Measurements from ENCODE around the gene GRHL3.
"Not testable (repeated sequence)": the region's sequence is repeated elsewhere in the genome, so short reads cannot be mapped to it uniquely, and the experiment has no call there.

The GRHL3 gene

GRCh38 chr1:24285231-24285630, 33.9 kb upstream of the GRHL3 start:
- no peaks in the 10 kb centered on the region for H3F3A ChIP-seq (ENCODE audit: insufficient read depth, low read length)
- no peaks in the 10 kb centered on the region for H3K9me3 ChIP-seq (ENCODE audit: low read length)
- H3K9ac ChIP-seq (ENCODE audit: low read length), result no peak overlapping the region
- no peaks in the 10 kb centered on the region for H3K9me2 ChIP-seq (ENCODE audit: low read depth, low read length)
- no peak overlapping the region for H2AFZ ChIP-seq (ENCODE audit: low read length)
- no peak overlapping the region for H3K27ac ChIP-seq (ENCODE audit: low read depth, low read length, poor library complexity, severe bottlenecking)
- no peaks in the 10 kb centered on the region for H4K20me1 ChIP-seq (ENCODE audit: insufficient read depth, low read length)
- H3K79me2 ChIP-seq (ENCODE audit: insufficient read depth, low read length), result no peaks in the 10 kb centered on the region
- no peak overlapping the region for H3K4me2 ChIP-seq (ENCODE audit: low read length)
- no peak overlapping the region for H3K4me3 ChIP-seq (ENCODE audit: low read depth, low read length, poor library complexity, severe bottlenecking)
- no peak for TF ChIP-seq CTCF (IDR thresholded peaks at IDR 0.05; ENCODE audit: low read length)
- no peak for TF ChIP-seq EZH2 (IDR thresholded peaks at IDR 0.05; ENCODE audit: borderline replicate concordance, low read length)
- H3K36me3 ChIP-seq (ENCODE audit: insufficient read depth, low read length), result no peaks in the 10 kb centered on the region
- no peaks in the 10 kb centered on the region for H3K4me1 ChIP-seq (ENCODE audit: insufficient read depth, low read length, severe bottlenecking)
- no peaks in the 10 kb centered on the region; the same call in 1 of the 2 replicates for H3K27me3 ChIP-seq (ENCODE audit: insufficient read depth, low read length)

- H3K4me3 ChIP-seq (ENCODE audit: low read depth, low read length, poor library complexity, severe bottlenecking), result no peak overlapping the region
- TF ChIP-seq CTCF (IDR thresholded peaks at IDR 0.05; ENCODE audit: low read length), result no peak
- no peak for TF ChIP-seq EZH2 (IDR thresholded peaks at IDR 0.05; ENCODE audit: borderline replicate concordance, low read length)
- no peaks in the 10 kb centered on the region for H4K20me1 ChIP-seq (ENCODE audit: insufficient read depth, low read length)
- no peak overlapping the region for H3K9ac ChIP-seq (ENCODE audit: low read length)
- H3K36me3 ChIP-seq (ENCODE audit: insufficient read depth, low read length), result no peaks in the 10 kb centered on the region
- H2AFZ ChIP-seq (ENCODE audit: low read length), result no peak overlapping the region
- no peaks in the 10 kb centered on the region for H3K9me3 ChIP-seq (ENCODE audit: low read length)
- no peaks in the 10 kb centered on the region; the same call in 1 of the 2 replicates for H3K27me3 ChIP-seq (ENCODE audit: insufficient read depth, low read length)
- no peaks in the 10 kb centered on the region for H3K9me2 ChIP-seq (ENCODE audit: low read depth, low read length)
- H3K79me2 ChIP-seq (ENCODE audit: insufficient read depth, low read length), result no peaks in the 10 kb centered on the region
- H3K27ac ChIP-seq (ENCODE audit: low read depth, low read length, poor library complexity, severe bottlenecking), result no peak overlapping the region
- no peak overlapping the region for H3K4me2 ChIP-seq (ENCODE audit: low read length)
- H3K4me1 ChIP-seq (ENCODE audit: insufficient read depth, low read length, severe bottlenecking), result no peaks in the 10 kb centered on the region
- no peaks in the 10 kb centered on the region for H3F3A ChIP-seq (ENCODE audit: insufficient read depth, low read length)
Observed at GRCh38 chr1:24286246-24287010, 32.7 kb upstream of the GRHL3 start.

GRCh38 chr1:24287779-24288178, 31.4 kb upstream of the GRHL3 start:
- not testable (repeated sequence) for H3K9ac ChIP-seq (ENCODE audit: low read length); H3K27me3 ChIP-seq (ENCODE audit: insufficient read depth, low read length); H4K20me1 ChIP-seq (ENCODE audit: insufficient read depth, low read length); H3K36me3 ChIP-seq (ENCODE audit: insufficient read depth, low read length); H3K4me2 ChIP-seq (ENCODE audit: low read length); H3K9me3 ChIP-seq (ENCODE audit: low read length); H3K27ac ChIP-seq (ENCODE audit: low read depth, low read length, poor library complexity, severe bottlenecking); H3F3A ChIP-seq (ENCODE audit: insufficient read depth, low read length); H3K79me2 ChIP-seq (ENCODE audit: insufficient read depth, low read length); H3K4me3 ChIP-seq (ENCODE audit: low read depth, low read length, poor library complexity, severe bottlenecking); H2AFZ ChIP-seq (ENCODE audit: low read length); H3K9me2 ChIP-seq (ENCODE audit: low read depth, low read length); H3K4me1 ChIP-seq (ENCODE audit: insufficient read depth, low read length, severe bottlenecking)

DNA sequence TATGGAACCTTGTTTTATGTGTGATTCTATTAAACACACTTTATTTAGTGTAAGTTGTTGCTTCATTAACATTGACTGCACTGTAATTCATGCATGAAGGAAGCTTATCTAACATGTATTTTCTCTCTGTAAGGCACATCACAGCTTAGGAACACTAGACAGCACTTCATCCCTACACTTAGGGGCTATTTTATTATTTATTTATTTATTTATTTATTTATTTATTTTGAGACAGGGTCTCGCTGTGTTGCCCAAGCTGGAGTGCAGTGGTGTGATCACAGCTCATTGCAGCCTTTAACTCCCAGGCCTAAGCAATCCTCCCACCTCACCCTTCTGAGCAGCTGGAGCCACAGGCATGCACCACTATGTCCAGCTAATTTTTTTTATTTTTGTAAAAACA, 30.7 kb upstream of the GRHL3 start:
- Histone ChIP-seq H3K4me3 (ENCODE audit: low read depth, low read length, poor library complexity, severe bottlenecking) (no peak overlapping the region), H3K9me3 (ENCODE audit: low read length) (no peaks in the 10 kb centered on the region), H3K9me2 (ENCODE audit: low read depth, low read length) (no peaks in the 10 kb centered on the region), H3K27me3 (ENCODE audit: insufficient read depth, low read length) (no peaks in the 10 kb centered on the region; the same call in 1 of the 2 replicates), H3K4me2 (ENCODE audit: low read length) (no peak overlapping the region), H4K20me1 (ENCODE audit: insufficient read depth, low read length) (no peaks in the 10 kb centered on the region), H3K9ac (ENCODE audit: low read length) (no peak overlapping the region), H3K4me1 (ENCODE audit: insufficient read depth, low read length, severe bottlenecking) (no peaks in the 10 kb centered on the region), H3K27ac (ENCODE audit: low read depth, low read length, poor library complexity, severe bottlenecking) (no peak overlapping the region), H3K36me3 (ENCODE audit: insufficient read depth, low read length) (no peaks in the 10 kb centered on the region), H3F3A (ENCODE audit: insufficient read depth, low read length) (no peaks in the 10 kb centered on the region), H2AFZ (ENCODE audit: low read length) (no peak overlapping the region), H3K79me2 (ENCODE audit: insufficient read depth, low read length) (no peaks in the 10 kb centered on the region)
- TF ChIP-seq EZH2 (IDR thresholded peaks at IDR 0.05; ENCODE audit: borderline replicate concordance, low read length) (no peak), CTCF (IDR thresholded peaks at IDR 0.05; ENCODE audit: low read length) (no peak)

Measured in OCI-LY1 (cell line).